ENCODE results near the gene ARHGAP19.

DNA sequence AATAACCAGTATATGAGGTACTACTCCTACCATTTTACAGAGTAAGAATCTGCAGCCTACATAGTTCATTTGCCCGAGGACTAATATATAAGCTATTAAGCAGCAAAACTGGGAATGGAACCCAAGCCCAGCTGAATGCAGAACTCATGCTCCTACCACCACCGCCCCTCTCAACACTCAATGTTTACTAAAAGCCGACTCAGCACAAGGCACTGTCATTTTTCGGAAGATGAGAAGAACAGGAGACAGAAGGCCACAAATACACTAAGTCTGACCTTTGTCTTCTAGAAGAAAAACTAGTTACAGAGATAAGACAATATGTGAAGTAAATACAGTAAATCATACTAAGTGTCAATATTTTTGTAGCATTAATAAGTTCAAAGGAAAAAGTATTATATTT lies 66.0 kb downstream of the ARHGAP19 start:
- TF ChIP-seq, protein P1, sequence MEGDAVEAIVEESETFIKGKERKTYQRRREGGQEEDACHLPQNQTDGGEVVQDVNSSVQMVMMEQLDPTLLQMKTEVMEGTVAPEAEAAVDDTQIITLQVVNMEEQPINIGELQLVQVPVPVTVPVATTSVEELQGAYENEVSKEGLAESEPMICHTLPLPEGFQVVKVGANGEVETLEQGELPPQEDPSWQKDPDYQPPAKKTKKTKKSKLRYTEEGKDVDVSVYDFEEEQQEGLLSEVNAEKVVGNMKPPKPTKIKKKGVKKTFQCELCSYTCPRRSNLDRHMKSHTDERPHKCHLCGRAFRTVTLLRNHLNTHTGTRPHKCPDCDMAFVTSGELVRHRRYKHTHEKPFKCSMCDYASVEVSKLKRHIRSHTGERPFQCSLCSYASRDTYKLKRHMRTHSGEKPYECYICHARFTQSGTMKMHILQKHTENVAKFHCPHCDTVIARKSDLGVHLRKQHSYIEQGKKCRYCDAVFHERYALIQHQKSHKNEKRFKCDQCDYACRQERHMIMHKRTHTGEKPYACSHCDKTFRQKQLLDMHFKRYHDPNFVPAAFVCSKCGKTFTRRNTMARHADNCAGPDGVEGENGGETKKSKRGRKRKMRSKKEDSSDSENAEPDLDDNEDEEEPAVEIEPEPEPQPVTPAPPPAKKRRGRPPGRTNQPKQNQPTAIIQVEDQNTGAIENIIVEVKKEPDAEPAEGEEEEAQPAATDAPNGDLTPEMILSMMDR (IDR thresholded peaks at IDR 0.05): no peak
- TF ChIP-seq, protein P2, sequence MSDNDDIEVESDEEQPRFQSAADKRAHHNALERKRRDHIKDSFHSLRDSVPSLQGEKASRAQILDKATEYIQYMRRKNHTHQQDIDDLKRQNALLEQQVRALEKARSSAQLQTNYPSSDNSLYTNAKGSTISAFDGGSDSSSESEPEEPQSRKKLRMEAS (IDR thresholded peaks at IDR 0.05; ENCODE audit: low read depth): no peak
- TF ChIP-seq MEF2A (IDR thresholded peaks at IDR 0.05; ENCODE audit: borderline replicate concordance, low read depth) (no peak), ELF1 (IDR thresholded peaks at IDR 0.05) (no peak), JUND (IDR thresholded peaks at IDR 0.05) (no peak), RAD21 (IDR thresholded peaks at IDR 0.05; ENCODE audit: low read length) (no peak), TCF12 (IDR thresholded peaks at IDR 0.05) (no peak), NRF1 (IDR thresholded peaks at IDR 0.05; ENCODE audit: low read depth, low read length) (no peak)
- TF ChIP-seq, protein P3, sequence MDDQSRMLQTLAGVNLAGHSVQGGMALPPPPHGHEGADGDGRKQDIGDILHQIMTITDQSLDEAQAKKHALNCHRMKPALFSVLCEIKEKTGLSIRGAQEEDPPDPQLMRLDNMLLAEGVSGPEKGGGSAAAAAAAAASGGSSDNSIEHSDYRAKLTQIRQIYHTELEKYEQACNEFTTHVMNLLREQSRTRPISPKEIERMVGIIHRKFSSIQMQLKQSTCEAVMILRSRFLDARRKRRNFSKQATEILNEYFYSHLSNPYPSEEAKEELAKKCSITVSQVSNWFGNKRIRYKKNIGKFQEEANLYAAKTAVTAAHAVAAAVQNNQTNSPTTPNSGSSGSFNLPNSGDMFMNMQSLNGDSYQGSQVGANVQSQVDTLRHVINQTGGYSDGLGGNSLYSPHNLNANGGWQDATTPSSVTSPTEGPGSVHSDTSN (IDR thresholded peaks at IDR 0.05): no peak
